OCI-LY7 (cell line): Measurements from ENCODE around the gene CORO2A. TPM values are rescaled to one million over a fixed set of nuclear protein-coding genes. Genes with fewer than 3 reads are reported as not detected.
A peak's percentile ranks its signal among the peaks of the same experiment; 100 is the strongest.

Experiments used
- BruUV-seq: library from RNA; stranded (reverse); fragments of 400-500 nt; replicated peaks from 2 replicates; lab custom pipeline; 2021; lab: Mats Ljungman, UMichigan
- CTCF ChIA-PET: fragments of 300-600 bp; sonication (Branson Sonifier 250); formaldehyde crosslinking; loops from one replicate; lab custom pipeline; 2022; ENCODE audit warnings: antibody characterized with exemption; ENCODE audit not compliant: unreplicated experiment; lab: Charles Lee
- POLR2A ChIA-PET: fragments of 300-600 bp; sonication (Branson Sonifier 250); formaldehyde crosslinking; loops from one replicate; lab custom pipeline; 2022; ENCODE audit warnings: antibody characterized with exemption; lab: Charles Lee
- DNase-seq: peaks from one replicate; pipeline ENCODE4 v3.0.0-alpha.2; 2015; ENCODE audit warnings: low spot score
- H2AFZ ChIP-seq: fragments of 200-600 bp; sonication (generic), shearing (Covaris generic); 2 replicates; pipeline ENCODE4 v1.6.1; 2014; ENCODE audit warnings: mild to moderate bottlenecking, antibody characterized with exemption, low read length, moderate library complexity
- H3K27ac ChIP-seq: fragments of 200-600 bp; sonication (generic); 2 replicates; pipeline ENCODE4 v1.5.1; 2014; ENCODE audit warnings: mixed run types, low read depth, mild to moderate bottlenecking, moderate library complexity, low read length, inconsistent platforms; ENCODE audit not compliant: poor library complexity, severe bottlenecking
- H3K36me3 ChIP-seq: fragments of 200-600 bp; sonication (generic); 2 replicates; pipeline ENCODE4 v1.6.1; 2014; ENCODE audit warnings: mild to moderate bottlenecking, antibody characterized with exemption, low read length, moderate library complexity, mixed read lengths; ENCODE audit not compliant: insufficient read depth
- H3K4me1 ChIP-seq: fragments of 200-600 bp; sonication (generic); 2 replicates; pipeline ENCODE4 v1.5.1; 2014; ENCODE audit warnings: mild to moderate bottlenecking, low read length; ENCODE audit not compliant: insufficient read depth, poor library complexity, severe bottlenecking
- H3K4me2 ChIP-seq: fragments of 200-600 bp; sonication (generic); 2 replicates; pipeline ENCODE4 v1.6.1; 2014; ENCODE audit warnings: mild to moderate bottlenecking, low read length
- H3K4me3 ChIP-seq: fragments of 200-600 bp; sonication (generic); 2 replicates; pipeline ENCODE4 v1.5.1; 2014; ENCODE audit warnings: mild to moderate bottlenecking, low read depth, low read length; ENCODE audit not compliant: poor library complexity, severe bottlenecking
- H3K79me2 ChIP-seq: fragments of 200-600 bp; sonication (generic); 2 replicates; pipeline ENCODE4 v1.6.1; 2016; ENCODE audit warnings: low read depth, mild to moderate bottlenecking, low read length, moderate library complexity, mixed read lengths; ENCODE audit not compliant: insufficient read depth
- H3K9me2 ChIP-seq: fragments of 200-600 bp; sonication (generic); 2 replicates; pipeline ENCODE4 v1.6.1; 2016; ENCODE audit warnings: mild to moderate bottlenecking, low read length, mixed read lengths; ENCODE audit not compliant: insufficient read depth
- H3K9me3 ChIP-seq: fragments of 200-600 bp; sonication (generic); 2 replicates; pipeline ENCODE4 v1.6.1; 2014; ENCODE audit warnings: mild to moderate bottlenecking, mixed run types, low read length, mixed read lengths
- H4K20me1 ChIP-seq: fragments of 200-600 bp; sonication (generic); 2 replicates; pipeline ENCODE4 v1.6.1; 2014; ENCODE audit warnings: mild to moderate bottlenecking, antibody characterized with exemption, low read length, moderate library complexity, mixed read lengths; ENCODE audit not compliant: insufficient read depth
- EZH2phosphoT487 ChIP-seq: fragments of 200-600 bp; sonication (generic); IDR thresholded peaks from 2 replicates; pipeline ENCODE4 v1.6.1; 2018; ENCODE audit warnings: low read depth, borderline replicate concordance, mild to moderate bottlenecking, mixed run types, antibody characterized with exemption, low read length, moderate library complexity, mixed read lengths
- intact Hi-C: fragments of 100-400 bp; cut with micrococcal nuclease; formaldehyde crosslinking; loops from one replicate; pipeline ENCODE4 v1.10.0; 2022; ENCODE audit not compliant: unreplicated experiment
- total RNA-seq, 2 experiments: library from RNA; depleted of rRNA in 1 of 2; stranded (reverse); fragments of >200 nt in 1 of 2; shearing (Covaris generic) in 1 of 2; gene quantifications; 2 replicates each; pipeline ENCODE4 v1.2.3, GENCODE V29; 2014 to 2022
- TF ChIP-seq, protein P1 (sequence below): fragments of 200-600 bp; sonication (generic); conservative IDR thresholded peaks from 2 replicates; pipeline ENCODE4 v1.5.1; 2014; ENCODE audit warnings: mild to moderate bottlenecking, antibody characterized with exemption, low read length, moderate library complexity, mixed read lengths

Gene CORO2A
- total RNA-seq, 2 experiments from 2014 or later = 1.8 to 3.9 TPM

GRCh38 chr9:98234245-98234825 is 41.9 kb upstream of the CORO2A start:
- H3K9me2 ChIP-seq = no peaks in the 10 kb centered on the region
- no peak for DNase-seq
- no peak overlapping the region for H3K4me3 ChIP-seq
- H3K9me3 ChIP-seq = no peaks in the 10 kb centered on the region
- ChIA-PET POLR2A (interaction anchor here (1.6 kb wide), 1 partner anchor 21 kb away, joined by 6 read pairs; the partner anchor contains the start of gene TBC1D2), CTCF (interaction anchor here (0.6 kb wide), 1 partner anchor 580 kb away, joined by 3 read pairs; no protein-coding TSS in a partner anchor)
- no peaks in the 10 kb centered on the region for H4K20me1 ChIP-seq
- no peak overlapping the region for H3K27ac ChIP-seq
- TF ChIP-seq, protein P1, sequence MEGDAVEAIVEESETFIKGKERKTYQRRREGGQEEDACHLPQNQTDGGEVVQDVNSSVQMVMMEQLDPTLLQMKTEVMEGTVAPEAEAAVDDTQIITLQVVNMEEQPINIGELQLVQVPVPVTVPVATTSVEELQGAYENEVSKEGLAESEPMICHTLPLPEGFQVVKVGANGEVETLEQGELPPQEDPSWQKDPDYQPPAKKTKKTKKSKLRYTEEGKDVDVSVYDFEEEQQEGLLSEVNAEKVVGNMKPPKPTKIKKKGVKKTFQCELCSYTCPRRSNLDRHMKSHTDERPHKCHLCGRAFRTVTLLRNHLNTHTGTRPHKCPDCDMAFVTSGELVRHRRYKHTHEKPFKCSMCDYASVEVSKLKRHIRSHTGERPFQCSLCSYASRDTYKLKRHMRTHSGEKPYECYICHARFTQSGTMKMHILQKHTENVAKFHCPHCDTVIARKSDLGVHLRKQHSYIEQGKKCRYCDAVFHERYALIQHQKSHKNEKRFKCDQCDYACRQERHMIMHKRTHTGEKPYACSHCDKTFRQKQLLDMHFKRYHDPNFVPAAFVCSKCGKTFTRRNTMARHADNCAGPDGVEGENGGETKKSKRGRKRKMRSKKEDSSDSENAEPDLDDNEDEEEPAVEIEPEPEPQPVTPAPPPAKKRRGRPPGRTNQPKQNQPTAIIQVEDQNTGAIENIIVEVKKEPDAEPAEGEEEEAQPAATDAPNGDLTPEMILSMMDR = peak; percentile 30
- TF ChIP-seq EZH2phosphoT487 = no peak
- no TSS peak for BruUV-seq
- no peaks in the 10 kb centered on the region for H3K36me3 ChIP-seq
- no peaks in the 10 kb centered on the region for H3K79me2 ChIP-seq
- no peak overlapping the region for H2AFZ ChIP-seq
- intact Hi-C loops = no loop called here
- H3K4me2 ChIP-seq = no peak overlapping the region
- peaks cover 13% of the 10 kb centered on the region for H3K4me1 ChIP-seq

GRCh38 chr9:98232926-98233325 is 40.5 kb upstream of the CORO2A start:
- BruUV-seq = no TSS peak
- no peaks in the 10 kb centered on the region for H3K9me3 ChIP-seq
- no peak overlapping the region for H3K4me3 ChIP-seq
- H3K4me2 ChIP-seq = no peak overlapping the region
- TF ChIP-seq, protein P1 = no peak
- TF ChIP-seq EZH2phosphoT487 = no peak
- no peak for DNase-seq
- ChIA-PET CTCF (interaction anchor here (0.6 kb wide), 2 partner anchors 9 to 23 kb away, joined by 3 to 4 read pairs; partner anchors contain the start of gene TBC1D2), POLR2A (interaction anchor here (1.0 to 1.5 kb wide), 3 partner anchors 9 to 23 kb away, joined by 4 to 6 read pairs (median 5); partner anchors contain the start of gene TBC1D2)
- H2AFZ ChIP-seq = no peak overlapping the region
- no peaks in the 10 kb centered on the region for H3K79me2 ChIP-seq
- no peaks in the 10 kb centered on the region for H3K9me2 ChIP-seq
- intact Hi-C loops = no loop called here
- H3K27ac ChIP-seq = no peak overlapping the region
- H4K20me1 ChIP-seq = no peaks in the 10 kb centered on the region
- no peaks in the 10 kb centered on the region for H3K36me3 ChIP-seq
- peaks cover 13% of the 10 kb centered on the region for H3K4me1 ChIP-seq
